NCI-H2171 (cell line): Measurements from ENCODE around the gene TBCD.
"Not testable (repeated sequence)": the region's sequence is repeated elsewhere in the genome, so short reads cannot be mapped to it uniquely, and the experiment has no call there.

Experiments used
- DNase-seq: peaks from one replicate; lab custom pipeline; 2025; lab: John Stamatoyannopoulos, UW

Gene TBCD

GRCh38 chr17:82957961-82958561 lies 206.2 kb downstream of the TBCD start:
- no peak for DNase-seq

GRCh38 chr17:82959242-82959930 lies 207.5 kb downstream of the TBCD start:
- DNase-seq = no peak

DNA sequence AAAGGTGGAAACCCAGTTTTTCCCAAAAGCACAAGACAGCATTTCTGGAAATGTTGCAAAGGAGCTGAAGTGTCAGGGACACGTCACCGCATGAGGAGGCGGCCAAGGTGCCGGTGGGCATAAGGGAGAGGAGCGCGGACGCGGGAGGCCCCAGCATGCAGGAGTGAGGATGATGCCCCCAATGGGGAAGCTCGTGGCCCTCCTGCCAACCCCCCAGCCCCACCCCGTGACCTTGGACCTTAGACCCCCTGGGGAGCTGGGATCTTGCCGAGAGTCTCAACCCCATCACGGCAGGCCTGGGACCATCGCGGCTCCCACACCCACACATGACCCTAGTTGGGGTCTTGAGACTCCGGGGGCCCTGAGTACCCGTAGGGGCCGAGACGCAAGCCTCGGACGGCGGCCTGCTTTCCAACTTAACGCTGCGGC lies 208.1 kb downstream of the TBCD start:
- DNase-seq = no peak

GRCh38 chr17:82960419-82961271 lies 208.8 kb downstream of the TBCD start:
- DNase-seq = no peak

- no peak for DNase-seq
These were observed 209.7 kb downstream of the TBCD start for GRCh38 chr17:82961366-82962162.

GRCh38 chr17:82962163-82962720 lies 210.4 kb downstream of the TBCD start:
- no peak for DNase-seq

GRCh38 chr17:82963104-82963950 lies 211.5 kb downstream of the TBCD start:
- no peak for DNase-seq

GRCh38 chr17:82964451-82964850 lies 212.6 kb downstream of the TBCD start:
- not testable (repeated sequence) for DNase-seq

GRCh38 chr17:82964851-82965341 lies 213.0 kb downstream of the TBCD start:
- no peak for DNase-seq

DNA sequence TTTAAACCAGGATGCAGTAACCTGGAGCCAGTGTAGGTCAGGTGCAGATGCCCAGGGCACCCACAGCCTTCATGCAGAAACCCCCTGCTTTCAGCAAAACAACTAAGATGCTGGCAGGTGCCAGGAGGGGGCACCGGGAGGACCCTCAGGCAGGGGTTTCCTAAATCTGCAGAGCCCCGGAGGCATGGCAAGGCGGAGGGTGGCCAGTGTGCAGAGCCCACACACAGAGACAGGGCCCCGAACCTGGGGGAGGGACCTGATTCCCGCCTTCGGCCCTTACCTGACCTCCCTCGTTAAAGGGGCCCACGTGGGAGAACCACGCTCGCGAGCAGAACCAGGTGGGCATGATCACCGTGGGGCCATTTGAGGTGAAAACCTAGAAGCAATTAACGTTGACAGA lies 213.5 kb downstream of the TBCD start:
- DNase-seq = no peak

- DNase-seq = no peak
These were observed 214.6 kb downstream of the TBCD start for GRCh38 chr17:82966415-82966814.

DNA sequence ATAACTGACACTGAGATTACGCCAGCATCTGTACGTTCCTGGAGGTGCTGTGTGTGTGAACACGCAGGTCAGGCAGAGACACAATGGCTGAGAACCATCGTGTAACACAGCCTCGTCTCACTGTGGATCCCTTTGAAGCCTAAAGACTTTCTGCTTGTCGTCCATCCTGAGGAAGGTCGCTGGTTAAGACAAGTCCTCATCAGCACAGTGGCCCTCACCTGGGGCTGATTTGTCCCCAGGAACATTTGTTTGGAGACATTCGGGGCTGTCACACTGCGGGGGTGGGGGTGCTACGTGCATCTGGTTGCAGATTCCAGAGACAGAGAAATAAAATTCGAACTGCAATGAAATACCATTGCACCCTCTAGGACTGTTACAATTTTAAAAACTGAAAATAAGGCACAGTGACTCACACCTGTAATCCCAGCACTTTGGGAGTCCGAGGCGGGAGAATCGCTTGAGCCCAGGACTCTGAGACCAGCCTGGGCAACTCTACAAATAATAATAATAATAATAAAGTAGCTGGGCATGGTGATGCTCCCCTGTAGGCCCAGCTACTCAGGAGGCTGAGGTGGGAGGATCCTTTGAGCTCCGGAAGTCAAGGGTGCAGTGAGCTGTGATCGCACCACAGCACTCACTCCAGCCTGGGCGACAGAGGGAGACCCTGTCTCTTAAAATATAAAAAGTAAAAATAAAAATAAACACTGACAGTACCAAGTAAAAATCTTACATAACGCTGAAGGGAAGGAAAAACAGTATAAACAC lies 215.6 kb downstream of the TBCD start:
- no peak for DNase-seq

- DNase-seq = not testable (repeated sequence)
These were observed 216.4 kb downstream of the TBCD start for GRCh38 chr17:82968033-82968841.

- DNase-seq = no peak
These were observed 218.2 kb downstream of the TBCD start for GRCh38 chr17:82970067-82970466.

GRCh38 chr17:82970818-82971590 lies 219.1 kb downstream of the TBCD start:
- no peak for DNase-seq

- DNase-seq = no peak
These were observed 221.0 kb downstream of the TBCD start for GRCh38 chr17:82972836-82973372.

DNA sequence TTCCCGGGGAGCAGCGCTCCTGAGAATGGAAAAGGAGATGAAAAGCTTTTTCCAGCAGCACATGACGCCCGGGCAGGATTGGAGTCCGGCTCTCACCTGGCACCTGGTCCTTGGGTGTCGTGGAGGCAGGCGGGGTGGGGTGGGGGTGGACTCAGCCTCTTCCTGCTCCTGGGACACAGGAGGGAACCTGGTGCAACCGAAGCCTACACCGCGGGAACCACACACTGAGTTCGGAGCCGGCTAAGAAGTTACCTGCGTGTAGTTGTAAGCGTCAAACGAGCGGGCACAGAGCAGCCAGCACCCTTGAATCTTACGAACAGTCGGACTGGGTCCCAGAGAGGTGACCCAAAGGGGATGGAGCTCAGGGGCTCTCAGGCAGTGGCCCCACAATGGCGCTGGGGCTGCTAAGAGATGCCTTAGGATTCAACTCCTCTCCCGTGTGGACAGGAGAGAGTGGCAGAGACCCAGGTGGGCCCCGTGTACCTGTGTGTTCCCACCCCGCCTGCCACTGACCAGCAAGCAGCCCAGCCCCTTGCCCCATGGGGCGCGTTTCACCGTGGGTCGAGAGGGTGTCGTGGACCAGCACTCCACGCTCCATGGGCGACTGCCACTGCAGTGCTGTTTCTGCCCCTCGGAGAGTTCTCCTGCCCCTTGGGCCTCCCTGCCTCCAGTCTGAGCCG lies 221.7 kb downstream of the TBCD start:
- no peak for DNase-seq
